Measurements from ENCODE around the gene ROBO2. TPM values are rescaled to one million over a fixed set of nuclear protein-coding genes. Genes with fewer than 3 reads are reported as not detected.

ROBO2 gene
- polyA plus RNA-seq, 1 donor from 2014 or later, result 55.5 TPM

- Histone ChIP-seq H3K79me2 (replicated peaks; ENCODE audit: insufficient read depth, low read length) (no peaks in the 10 kb centered on the region), H3K9ac (ENCODE audit: low read length) (no peak overlapping the region), H3K36me3 (ENCODE audit: insufficient read depth, low read length) (no peaks in the 10 kb centered on the region), H3K27me3 (ENCODE audit: insufficient read depth, low read depth, low read length) (no peaks in the 10 kb centered on the region), H3K9me3 (ENCODE audit: low read length) (no peaks in the 10 kb centered on the region), H3K4me2 (ENCODE audit: low read length) (no peak overlapping the region), H2AFZ (ENCODE audit: low read depth, low read length) (no peak overlapping the region), H3K27ac (ENCODE audit: low read length) (no peak overlapping the region), H4K20me1 (ENCODE audit: insufficient read depth) (no peaks in the 10 kb centered on the region), H3K9me2 (ENCODE audit: insufficient read depth, low read length) (no peaks in the 10 kb centered on the region), H3K4me3 (ENCODE audit: low read length) (no peak overlapping the region), H3F3A (ENCODE audit: insufficient read depth, low read length, poor library complexity, severe bottlenecking) (no peaks in the 10 kb centered on the region)
- TF ChIP-seq TAF1 (IDR thresholded peaks at IDR 0.05; ENCODE audit: low read depth), result no peak
- no peak for TF ChIP-seq CTCF (IDR thresholded peaks at IDR 0.05; ENCODE audit: poor library complexity, severe bottlenecking)
- no peak for TF ChIP-seq REST (IDR thresholded peaks at IDR 0.05; ENCODE audit: borderline replicate concordance)
- no peak for TF ChIP-seq EZH2 (IDR thresholded peaks at IDR 0.05; ENCODE audit: borderline replicate concordance, insufficient read depth, low read length, poor library complexity, severe bottlenecking)
- no peak for TF ChIP-seq MXI1 (conservative IDR thresholded peaks at IDR 0.05; ENCODE audit: poor library complexity, severe bottlenecking)
- TF ChIP-seq POLR2AphosphoS5 (IDR thresholded peaks at IDR 0.05), result no peak
- no peak for TF ChIP-seq EP300 (conservative IDR thresholded peaks at IDR 0.05; ENCODE audit: poor library complexity, severe bottlenecking)
- no peak for TF ChIP-seq SMC3 (conservative IDR thresholded peaks at IDR 0.05; ENCODE audit: poor library complexity)
- TF ChIP-seq RAD21 (conservative IDR thresholded peaks at IDR 0.05), result no peak
These were observed 336.6 kb downstream of the ROBO2 start for GRCh38 chr3:77376511-77376910.

GRCh38 chr3:77377717-77378116, 337.8 kb downstream of the ROBO2 start:
- Histone ChIP-seq H3K4me2 (ENCODE audit: low read length) (no peak overlapping the region), H3K9me3 (ENCODE audit: low read length) (no peaks in the 10 kb centered on the region), H3K36me3 (ENCODE audit: insufficient read depth, low read length) (no peaks in the 10 kb centered on the region), H2AFZ (ENCODE audit: low read depth, low read length) (no peak overlapping the region), H3K9me2 (ENCODE audit: insufficient read depth, low read length) (no peaks in the 10 kb centered on the region), H3F3A (ENCODE audit: insufficient read depth, low read length, poor library complexity, severe bottlenecking) (no peaks in the 10 kb centered on the region), H3K79me2 (replicated peaks; ENCODE audit: insufficient read depth, low read length) (no peaks in the 10 kb centered on the region), H3K27me3 (ENCODE audit: insufficient read depth, low read depth, low read length) (no peaks in the 10 kb centered on the region), H3K9ac (ENCODE audit: low read length) (no peak overlapping the region), H3K27ac (ENCODE audit: low read length) (no peak overlapping the region), H3K4me3 (ENCODE audit: low read length) (no peak overlapping the region), H4K20me1 (ENCODE audit: insufficient read depth) (no peaks in the 10 kb centered on the region)
- no peak for TF ChIP-seq SMC3 (conservative IDR thresholded peaks at IDR 0.05; ENCODE audit: poor library complexity)
- no peak for TF ChIP-seq EZH2 (IDR thresholded peaks at IDR 0.05; ENCODE audit: borderline replicate concordance, insufficient read depth, low read length, poor library complexity, severe bottlenecking)
- no peak for TF ChIP-seq CTCF (IDR thresholded peaks at IDR 0.05; ENCODE audit: poor library complexity, severe bottlenecking)
- no peak for TF ChIP-seq MXI1 (conservative IDR thresholded peaks at IDR 0.05; ENCODE audit: poor library complexity, severe bottlenecking)
- TF ChIP-seq RAD21 (conservative IDR thresholded peaks at IDR 0.05), result no peak
- no peak for TF ChIP-seq TAF1 (IDR thresholded peaks at IDR 0.05; ENCODE audit: low read depth)
- TF ChIP-seq POLR2AphosphoS5 (IDR thresholded peaks at IDR 0.05), result no peak
